ENCODE measurements around the gene ERP44. TPM values are rescaled to one million over a fixed set of nuclear protein-coding genes. Genes with fewer than 3 reads are reported as not detected.
"Not testable (repeated sequence)": the region's sequence is repeated elsewhere in the genome, so short reads cannot be mapped to it uniquely, and the experiment has no call there.

The ERP44 gene
- total RNA-seq, result 10 to 100 TPM; 14.5 to 16.5 (median 14.8) TPM

DNA sequence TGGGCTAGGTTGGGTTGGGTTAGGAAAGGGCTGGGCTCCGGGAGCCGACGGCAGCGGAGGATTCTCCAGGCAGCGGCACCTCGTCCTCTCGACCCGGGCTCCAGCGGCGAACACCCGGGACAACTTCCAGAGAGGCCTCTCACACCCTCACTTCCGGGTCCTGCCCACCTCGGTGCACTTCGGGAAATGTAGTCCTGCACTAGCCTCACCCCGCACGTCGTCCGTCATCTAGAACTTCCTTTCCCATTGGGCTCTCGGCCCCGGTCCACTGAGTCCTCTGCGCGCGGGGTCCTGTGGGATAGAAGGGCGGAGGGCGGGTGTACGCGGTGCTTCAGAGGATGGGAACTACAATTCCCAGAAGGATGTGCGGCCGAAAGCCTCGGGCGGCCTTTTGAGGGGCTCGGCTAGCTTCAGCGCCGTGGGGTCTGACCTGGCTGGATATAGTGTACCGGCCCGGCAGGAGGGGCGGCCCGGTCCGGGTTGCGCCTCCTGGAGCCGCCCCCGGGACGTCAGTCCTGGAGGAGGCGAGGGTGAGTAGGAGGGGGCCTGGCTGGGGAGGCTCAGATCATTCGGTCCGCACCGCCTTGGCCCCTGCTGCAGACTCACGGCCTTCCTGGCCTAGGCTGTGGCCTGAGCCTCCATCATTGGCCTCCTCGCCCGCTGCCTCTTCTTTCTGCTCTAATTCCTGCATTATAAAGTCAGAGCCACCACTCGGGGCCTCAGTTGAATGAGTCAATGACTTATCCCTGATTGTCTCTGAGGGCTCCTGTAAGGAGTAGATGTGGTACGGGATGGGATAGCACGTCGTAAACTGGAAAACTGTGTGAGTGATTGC is at the start of gene ERP44, which contains the start of gene INVS:
ERP44 (minus strand) TSS at position 114 of the 835 bp plus-strand sequence. CDS start 160 bp downstream, outside the sequence.
INVS (plus strand) TSS at position 357 of the 835 bp plus-strand sequence. CDS start 5,279 bp downstream, outside the sequence.
- H3K4me1 Mint-ChIP-seq (ENCODE audit: low read depth), result peaks cover 27% of the 10 kb centered on the region
- H3K9me3 Mint-ChIP-seq, result no peaks in the 10 kb centered on the region
- peak; percentile 99 for ATAC-seq

GRCh38 chr9:100145976-100146375 is 47.2 kb upstream of the ERP44 start:
- H3K36me3 Mint-ChIP-seq (ENCODE audit: insufficient read depth); ATAC-seq; H3K4me1 Mint-ChIP-seq (ENCODE audit: low read depth); H3K27me3 Mint-ChIP-seq (ENCODE audit: low read depth); DNase-seq; H3K4me3 Mint-ChIP-seq; H3K9me3 Mint-ChIP-seq: not testable (repeated sequence)

More for the DNA sequence above, at the start of gene ERP44, which contains the start of gene INVS:
- peak within 1 kb of the TSS; percentile 100 for H3K4me3 Mint-ChIP-seq
- no peaks in the 10 kb centered on the region for H3K27me3 Mint-ChIP-seq (ENCODE audit: low read depth)
- DNase-seq, result peak; percentile 93
- H3K36me3 Mint-ChIP-seq (ENCODE audit: insufficient read depth), result peaks cover 3% of the 10 kb centered on the region

DNA sequence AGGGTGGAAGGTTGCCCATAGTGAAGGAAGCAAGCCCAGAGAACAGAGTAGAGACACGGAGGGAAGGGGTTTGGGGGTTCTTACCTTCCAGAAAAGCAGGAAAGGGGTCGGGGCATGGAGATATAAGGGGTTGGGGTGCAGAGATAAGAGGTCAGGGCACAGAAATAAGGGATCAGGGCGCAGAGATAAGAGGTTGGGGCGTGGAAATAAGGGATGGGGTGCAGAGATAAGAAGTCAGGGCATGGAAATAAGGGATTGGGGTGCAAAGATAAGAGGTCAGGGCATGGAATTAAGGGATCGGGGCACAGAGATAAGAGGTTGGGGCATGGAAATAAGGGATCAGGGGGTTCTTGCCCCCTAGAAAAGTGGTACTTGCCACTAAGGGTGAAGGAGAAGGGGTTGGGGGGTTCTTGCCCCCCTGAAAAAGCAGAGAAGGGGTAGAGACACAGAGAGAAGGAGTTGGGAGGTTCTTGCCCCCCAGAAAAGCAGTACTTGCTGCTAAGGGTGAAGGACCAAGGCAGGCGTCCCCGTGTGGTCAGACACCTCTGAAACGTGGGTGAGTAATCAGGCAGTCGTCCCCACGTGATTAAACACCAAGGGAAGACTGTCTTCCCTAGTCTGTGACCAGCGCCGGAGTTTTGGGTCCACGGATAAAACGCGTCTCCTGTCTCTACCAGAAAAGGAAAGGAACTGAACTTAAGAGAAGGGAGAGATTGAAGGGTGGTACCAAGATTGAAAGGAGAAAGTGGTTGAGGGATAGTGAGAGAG is 46.6 kb upstream of the ERP44 start:
- ATAC-seq; H3K4me3 Mint-ChIP-seq; DNase-seq; H3K36me3 Mint-ChIP-seq (ENCODE audit: insufficient read depth); H3K27me3 Mint-ChIP-seq (ENCODE audit: low read depth); H3K9me3 Mint-ChIP-seq; H3K4me1 Mint-ChIP-seq (ENCODE audit: low read depth): not testable (repeated sequence)

GRCh38 chr9:100141862-100142261 is 43.1 kb upstream of the ERP44 start:
- H3K27me3 Mint-ChIP-seq (ENCODE audit: low read depth); DNase-seq; H3K4me3 Mint-ChIP-seq; H3K9me3 Mint-ChIP-seq; ATAC-seq; H3K4me1 Mint-ChIP-seq (ENCODE audit: low read depth); H3K36me3 Mint-ChIP-seq (ENCODE audit: insufficient read depth): not testable (repeated sequence)

DNA sequence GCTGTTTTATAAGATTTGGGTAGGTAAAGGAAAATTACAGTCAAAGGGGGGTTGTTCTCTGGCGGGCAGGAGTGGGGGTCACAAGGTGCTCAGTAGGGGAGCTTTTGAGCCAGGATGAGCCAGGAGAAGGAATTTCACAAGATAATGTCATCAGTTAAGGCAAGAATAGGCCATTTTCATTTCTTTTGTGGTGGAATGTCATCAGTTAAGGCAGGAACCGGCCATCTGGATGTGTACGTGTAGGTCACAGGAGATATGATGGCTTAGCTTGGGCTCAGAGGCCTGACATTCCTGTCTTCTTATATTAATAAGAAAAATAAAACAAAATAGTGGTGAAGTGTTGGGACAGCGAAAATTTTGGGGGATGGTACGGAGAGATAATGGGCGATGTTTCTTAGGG is 41.5 kb upstream of the ERP44 start:
- H3K36me3 Mint-ChIP-seq (ENCODE audit: insufficient read depth); H3K9me3 Mint-ChIP-seq; H3K27me3 Mint-ChIP-seq (ENCODE audit: low read depth); ATAC-seq; DNase-seq; H3K4me1 Mint-ChIP-seq (ENCODE audit: low read depth); H3K4me3 Mint-ChIP-seq: not testable (repeated sequence)

DNA sequence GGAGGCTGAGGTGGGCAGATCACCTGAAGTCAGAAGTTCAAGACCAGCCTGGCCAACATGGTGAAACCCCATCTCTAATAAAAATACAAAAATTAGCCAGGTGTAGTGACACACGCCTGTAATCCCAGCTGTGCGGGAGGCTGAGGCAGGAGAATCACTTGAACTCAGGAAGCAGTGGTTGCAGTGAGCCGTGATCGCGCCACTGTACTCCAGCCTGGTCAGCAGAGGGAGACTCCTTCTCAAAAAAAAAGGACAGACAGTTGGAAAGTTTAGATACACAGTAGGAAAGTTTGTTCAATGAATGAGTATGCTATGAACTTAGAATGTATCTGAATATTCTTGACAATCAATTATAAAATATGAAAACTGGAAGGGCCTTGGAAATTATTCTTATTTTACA is 38.0 kb upstream of the ERP44 start:
- H3K9me3 Mint-ChIP-seq; ATAC-seq; H3K4me3 Mint-ChIP-seq; DNase-seq; H3K27me3 Mint-ChIP-seq (ENCODE audit: low read depth); H3K4me1 Mint-ChIP-seq (ENCODE audit: low read depth): not testable (repeated sequence)
- H3K36me3 Mint-ChIP-seq (ENCODE audit: insufficient read depth), result peaks cover 16% of the 10 kb centered on the region

GRCh38 chr9:100134731-100135130 is 35.9 kb upstream of the ERP44 start:
- ATAC-seq (peak; percentile 67 to 69), DNase-seq (no peak)
- Mint-ChIP-seq H3K36me3 (ENCODE audit: insufficient read depth) (peaks cover 17% of the 10 kb centered on the region), H3K4me1 (ENCODE audit: low read depth) (no peaks in the 10 kb centered on the region), H3K4me3 (no peak overlapping the region), H3K9me3 (no peaks in the 10 kb centered on the region), H3K27me3 (ENCODE audit: low read depth) (no peaks in the 10 kb centered on the region)

DNA sequence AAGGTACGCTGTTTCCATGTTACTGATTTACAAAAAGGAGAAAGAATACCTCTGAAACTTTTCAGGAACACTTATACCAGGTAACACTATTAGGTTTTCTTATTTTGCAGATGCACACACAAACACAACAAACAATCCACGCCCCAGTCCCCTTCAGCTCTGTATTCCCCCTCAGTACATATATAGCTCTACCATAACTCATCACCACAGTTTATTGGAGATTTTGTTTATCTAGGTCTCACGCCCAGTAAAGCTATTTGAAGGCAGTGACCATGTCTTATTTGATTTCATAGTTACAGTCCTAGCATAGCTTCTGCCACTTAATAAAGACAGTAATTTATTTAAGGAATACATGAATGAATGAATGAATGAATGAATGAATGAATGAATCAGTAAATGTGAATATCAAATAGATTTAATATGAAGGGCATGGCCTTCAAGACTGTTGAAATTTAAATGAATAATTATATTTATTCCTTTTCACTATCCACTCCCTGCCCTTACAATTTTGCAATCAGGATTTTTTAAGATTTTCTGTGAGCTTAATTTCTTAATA is 33.2 kb upstream of the ERP44 start:
- Mint-ChIP-seq H3K36me3 (ENCODE audit: insufficient read depth) (peaks cover 25% of the 10 kb centered on the region), H3K4me3 (no peak overlapping the region), H3K27me3 (ENCODE audit: low read depth) (no peaks in the 10 kb centered on the region), H3K4me1 (ENCODE audit: low read depth) (no peaks in the 10 kb centered on the region), H3K9me3 (no peaks in the 10 kb centered on the region)
- ATAC-seq (no peak), DNase-seq (no peak)

DNA sequence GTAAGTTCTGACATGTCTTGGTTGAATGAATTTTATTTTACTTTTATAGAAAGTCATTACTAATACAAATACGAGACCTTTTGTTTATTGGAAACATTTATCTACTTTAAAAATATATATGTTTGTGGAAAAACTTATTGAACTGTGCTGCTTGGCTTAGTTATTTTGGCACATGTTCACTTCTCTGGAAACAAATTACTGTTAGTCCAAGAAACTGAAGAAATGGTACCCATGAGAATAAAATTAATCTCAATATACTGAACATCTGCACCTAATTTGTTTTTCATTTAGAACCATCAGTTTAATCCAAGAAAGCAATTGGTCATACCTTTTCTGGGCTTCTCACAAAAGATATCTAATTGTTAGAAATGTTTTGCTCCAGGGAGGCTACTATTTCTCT is 32.4 kb upstream of the ERP44 start:
- ATAC-seq (no peak), DNase-seq (no peak)
- H3K36me3 Mint-ChIP-seq (ENCODE audit: insufficient read depth), result peaks cover 25% of the 10 kb centered on the region
- no peaks in the 10 kb centered on the region for H3K27me3 Mint-ChIP-seq (ENCODE audit: low read depth)
- no peaks in the 10 kb centered on the region for H3K4me1 Mint-ChIP-seq (ENCODE audit: low read depth)
- H3K4me3 Mint-ChIP-seq, result no peak overlapping the region
- no peaks in the 10 kb centered on the region for H3K9me3 Mint-ChIP-seq

- ATAC-seq (no peak), DNase-seq (no peak)
- H3K4me3 Mint-ChIP-seq, result no peak overlapping the region
- H3K27me3 Mint-ChIP-seq (ENCODE audit: low read depth), result no peaks in the 10 kb centered on the region
- peaks cover 4% of the 10 kb centered on the region for H3K4me1 Mint-ChIP-seq (ENCODE audit: low read depth)
- H3K9me3 Mint-ChIP-seq, result no peaks in the 10 kb centered on the region
- peaks cover 32% of the 10 kb centered on the region for H3K36me3 Mint-ChIP-seq (ENCODE audit: insufficient read depth)
These were observed 31.0 kb upstream of the ERP44 start for GRCh38 chr9:100129772-100130171.

DNA sequence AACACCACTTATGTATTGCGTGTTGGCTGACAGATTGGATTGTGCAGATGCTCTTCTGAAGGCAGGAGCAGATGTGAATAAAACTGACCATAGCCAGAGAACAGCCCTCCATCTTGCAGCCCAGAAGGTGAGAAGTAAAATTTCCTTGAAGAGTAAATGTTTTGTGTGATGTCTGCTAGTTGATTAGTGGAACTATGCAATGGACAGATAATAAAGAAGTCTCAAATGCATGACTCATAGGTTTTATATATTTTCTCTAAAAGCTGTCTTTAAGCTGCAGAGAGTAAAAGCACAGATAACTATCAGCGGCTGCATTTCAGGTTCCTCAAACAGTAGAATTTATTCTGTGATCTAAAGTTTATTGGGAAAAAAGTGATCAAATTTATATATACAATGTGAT is 27.6 kb upstream of the ERP44 start:
- no peaks in the 10 kb centered on the region for H3K9me3 Mint-ChIP-seq

GRCh38 chr9:100125910-100126309 is 27.1 kb upstream of the ERP44 start:
- Mint-ChIP-seq H3K27me3 (ENCODE audit: low read depth) (no peaks in the 10 kb centered on the region), H3K36me3 (ENCODE audit: insufficient read depth) (peaks cover 24% of the 10 kb centered on the region), H3K9me3 (no peaks in the 10 kb centered on the region), H3K4me1 (ENCODE audit: low read depth) (peaks cover 8% of the 10 kb centered on the region), H3K4me3 (no peak overlapping the region)
- ATAC-seq, result no peak
- no peak for DNase-seq

More for the DNA sequence above, 27.6 kb upstream of the ERP44 start:
- peaks cover 24% of the 10 kb centered on the region for H3K36me3 Mint-ChIP-seq (ENCODE audit: insufficient read depth)
- no peaks in the 10 kb centered on the region for H3K27me3 Mint-ChIP-seq (ENCODE audit: low read depth)
- peaks cover 8% of the 10 kb centered on the region for H3K4me1 Mint-ChIP-seq (ENCODE audit: low read depth)
- DNase-seq, result no peak
- no peak for ATAC-seq
- H3K4me3 Mint-ChIP-seq, result no peak overlapping the region

DNA sequence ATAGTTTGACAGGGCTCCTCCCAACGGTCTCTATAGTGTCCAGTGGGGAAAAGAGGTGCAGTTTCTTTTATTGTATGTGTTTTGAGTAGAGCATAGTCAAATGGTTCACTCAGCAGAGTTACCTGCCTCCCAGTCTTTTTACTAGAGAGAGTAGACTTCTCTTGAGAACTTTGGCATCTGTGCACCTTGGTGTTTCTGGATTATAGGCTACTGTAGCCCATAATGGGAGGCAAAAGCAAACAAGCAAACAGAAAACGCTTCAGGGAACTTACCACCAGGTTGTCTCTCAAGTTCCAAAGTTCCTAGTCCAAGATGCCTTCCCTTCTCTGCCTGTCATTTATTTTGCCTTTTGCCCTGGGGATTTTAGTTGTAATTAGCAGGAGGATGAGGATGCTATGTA is 26.4 kb upstream of the ERP44 start:
- Mint-ChIP-seq H3K36me3 (ENCODE audit: insufficient read depth) (peaks cover 24% of the 10 kb centered on the region), H3K27me3 (ENCODE audit: low read depth) (no peaks in the 10 kb centered on the region), H3K4me3 (no peak overlapping the region), H3K9me3 (no peaks in the 10 kb centered on the region), H3K4me1 (ENCODE audit: low read depth) (peaks cover 12% of the 10 kb centered on the region)
- ATAC-seq (no peak), DNase-seq (no peak)

DNA sequence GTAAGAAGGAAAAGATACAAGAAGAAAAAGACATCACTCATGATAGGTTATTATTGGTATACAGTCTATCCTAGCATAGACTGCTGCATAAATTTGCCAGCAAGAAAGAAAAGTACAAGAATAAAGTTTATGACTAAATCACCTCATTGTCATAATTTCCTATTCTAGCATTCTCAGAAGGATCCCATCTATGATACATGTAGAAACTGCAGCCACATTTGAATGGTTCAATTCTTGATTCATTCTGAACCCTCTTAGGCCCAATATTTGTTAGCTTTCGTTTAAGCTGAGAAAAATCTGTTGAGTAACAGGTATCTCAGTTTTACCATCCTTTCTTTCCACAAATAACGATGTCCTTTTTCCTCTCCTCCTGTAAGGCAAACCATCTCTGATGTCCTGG is 21.5 kb upstream of the ERP44 start:
- Mint-ChIP-seq H3K9me3 (no peaks in the 10 kb centered on the region), H3K27me3 (ENCODE audit: low read depth) (no peaks in the 10 kb centered on the region), H3K4me3 (no peak overlapping the region), H3K4me1 (ENCODE audit: low read depth) (peaks cover 14% of the 10 kb centered on the region), H3K36me3 (ENCODE audit: insufficient read depth) (peaks cover 15% of the 10 kb centered on the region)
- no peak for DNase-seq
- peak; percentile 62 to 71 for ATAC-seq

Measured in activated T-cell treated with anti-CD3 and anti-CD28 coated beads, Interleukin-2, amount 50 U/mL, for 4 hours (primary cell).